ENCODE data around the gene PTPRB.

Gene PTPRB

GRCh38 chr12:70555081-70555480 lies 82.1 kb downstream of the PTPRB start:
- Histone ChIP-seq H4K20me1 (ENCODE audit: insufficient read depth) (no peaks in the 10 kb centered on the region), H3K27me3 (ENCODE audit: insufficient read depth, low read depth) (no peaks in the 10 kb centered on the region), H3K4me2 (no peak overlapping the region), H3K4me1 (ENCODE audit: low read depth, poor library complexity, severe bottlenecking) (no peaks in the 10 kb centered on the region), H3K4me3 (IDR thresholded peaks at IDR 0.05; ENCODE audit: insufficient read depth, low read depth, low read length) (no peak overlapping the region), H3K36me3 (ENCODE audit: insufficient read depth) (no peaks in the 10 kb centered on the region), H2AFZ (ENCODE audit: low read depth) (no peak overlapping the region), H3K9ac (no peak overlapping the region), H3K79me2 (ENCODE audit: insufficient read depth, low read depth) (no peaks in the 10 kb centered on the region), H3K27ac (no peak overlapping the region)
- TF ChIP-seq CTCF (conservative IDR thresholded peaks at IDR 0.05; ENCODE audit: low read depth, low read length): no peak

GRCh38 chr12:70553391-70553859 lies 83.8 kb downstream of the PTPRB start:
- Histone ChIP-seq H3K27ac (no peak overlapping the region), H4K20me1 (ENCODE audit: insufficient read depth) (no peaks in the 10 kb centered on the region), H3K4me2 (no peak overlapping the region), H2AFZ (ENCODE audit: low read depth) (no peak overlapping the region), H3K36me3 (ENCODE audit: insufficient read depth) (no peaks in the 10 kb centered on the region), H3K9ac (no peak overlapping the region), H3K27me3 (ENCODE audit: insufficient read depth, low read depth) (no peaks in the 10 kb centered on the region), H3K4me3 (IDR thresholded peaks at IDR 0.05; ENCODE audit: insufficient read depth, low read depth, low read length) (no peak overlapping the region), H3K79me2 (ENCODE audit: insufficient read depth, low read depth) (no peaks in the 10 kb centered on the region), H3K4me1 (ENCODE audit: low read depth, poor library complexity, severe bottlenecking) (no peaks in the 10 kb centered on the region)
- TF ChIP-seq CTCF (conservative IDR thresholded peaks at IDR 0.05; ENCODE audit: low read depth, low read length): no peak

- H2AFZ ChIP-seq (ENCODE audit: low read depth): no peak overlapping the region
- no peaks in the 10 kb centered on the region for H3K4me1 ChIP-seq (ENCODE audit: low read depth, poor library complexity, severe bottlenecking)
- no peak for TF ChIP-seq CTCF (conservative IDR thresholded peaks at IDR 0.05; ENCODE audit: low read depth, low read length)
- H3K27me3 ChIP-seq (ENCODE audit: insufficient read depth, low read depth): no peaks in the 10 kb centered on the region
- no peak overlapping the region for H3K4me3 ChIP-seq (IDR thresholded peaks at IDR 0.05; ENCODE audit: insufficient read depth, low read depth, low read length)
- no peak overlapping the region for H3K9ac ChIP-seq
- H3K36me3 ChIP-seq (ENCODE audit: insufficient read depth): no peaks in the 10 kb centered on the region
- H4K20me1 ChIP-seq (ENCODE audit: insufficient read depth): no peaks in the 10 kb centered on the region
- H3K4me2 ChIP-seq: no peak overlapping the region
- H3K79me2 ChIP-seq (ENCODE audit: insufficient read depth, low read depth): no peaks in the 10 kb centered on the region
- H3K27ac ChIP-seq: no peak overlapping the region
Observed at GRCh38 chr12:70551731-70552130, 85.5 kb downstream of the PTPRB start.

- H3K79me2 ChIP-seq (ENCODE audit: insufficient read depth, low read depth): no peaks in the 10 kb centered on the region
- no peak overlapping the region for H3K27ac ChIP-seq
- TF ChIP-seq CTCF (conservative IDR thresholded peaks at IDR 0.05; ENCODE audit: low read depth, low read length): no peak
- H2AFZ ChIP-seq (ENCODE audit: low read depth): no peak overlapping the region
- H3K4me2 ChIP-seq: no peak overlapping the region
- H3K36me3 ChIP-seq (ENCODE audit: insufficient read depth): no peaks in the 10 kb centered on the region
- H3K4me1 ChIP-seq (ENCODE audit: low read depth, poor library complexity, severe bottlenecking): no peaks in the 10 kb centered on the region
- no peaks in the 10 kb centered on the region for H3K27me3 ChIP-seq (ENCODE audit: insufficient read depth, low read depth)
- H4K20me1 ChIP-seq (ENCODE audit: insufficient read depth): no peaks in the 10 kb centered on the region
- H3K9ac ChIP-seq: no peak overlapping the region
- H3K4me3 ChIP-seq (IDR thresholded peaks at IDR 0.05; ENCODE audit: insufficient read depth, low read depth, low read length): no peak overlapping the region
Observed at GRCh38 chr12:70550180-70550577, 87.0 kb downstream of the PTPRB start.

All from KMS-11 (cell line).